ENCODE results near the gene OR2V1.

Gene OR2V1

GRCh38 chr5:181086026-181086883 lies 44.7 kb downstream of the OR2V1 start:
- H3K4me3 ChIP-seq (replicated peaks; ENCODE audit: low read depth, low read length): no peak overlapping the region
- TF ChIP-seq CTCF (IDR thresholded peaks at IDR 0.05; ENCODE audit: low read length, missing control alignments): no peak
- no peak for DNase-seq (ENCODE audit: low read depth)

- no peak for DNase-seq (ENCODE audit: low read depth)
Observed at GRCh38 chr5:181084621-181085195, 46.3 kb downstream of the OR2V1 start.

GRCh38 chr5:181081989-181082388 lies 49.0 kb downstream of the OR2V1 start:
- no peak for DNase-seq (ENCODE audit: low read depth)
- TF ChIP-seq CTCF (IDR thresholded peaks at IDR 0.05; ENCODE audit: low read length, missing control alignments): no peak

More at GRCh38 chr5:181084621-181085195, 46.3 kb downstream of the OR2V1 start:
- no peak for TF ChIP-seq CTCF (IDR thresholded peaks at IDR 0.05; ENCODE audit: low read length, missing control alignments)
- no peak overlapping the region for H3K4me3 ChIP-seq (replicated peaks; ENCODE audit: low read depth, low read length)

GRCh38 chr5:181076920-181077319 lies 54.0 kb downstream of the OR2V1 start:
- DNase-seq (ENCODE audit: low read depth): no peak
- no peak for TF ChIP-seq CTCF (IDR thresholded peaks at IDR 0.05; ENCODE audit: low read length, missing control alignments)
- H3K4me3 ChIP-seq (replicated peaks; ENCODE audit: low read depth, low read length): no peak overlapping the region

More at GRCh38 chr5:181081989-181082388, 49.0 kb downstream of the OR2V1 start:
- H3K4me3 ChIP-seq (replicated peaks; ENCODE audit: low read depth, low read length): no peak overlapping the region
